Thyroid gland (tissue), 4 donors: ENCODE results near the gene TM4SF5. TPM values are rescaled to one million over a fixed set of nuclear protein-coding genes. Genes with fewer than 3 reads are reported as not detected.

Experiments used
- DNase-seq, 2 donors: peaks; one replicate each; pipeline ENCODE4 v3.0.0-alpha.2; 2019
- H3K27ac ChIP-seq, 3 donors: fragments of 200-600 bp; sonication (generic); 1 replicate in 2 of 3; 2 replicates in 1 of 3; pipeline ENCODE4 v1.5.1; 2016 to 2019; ENCODE audit warnings: mild to moderate bottlenecking in 1 of 3, moderate library complexity in 1 of 3
- H3K27me3 ChIP-seq: fragments of 200-600 bp; sonication (generic); one replicate; pipeline ENCODE4 v1.5.1; 2019
- H3K36me3 ChIP-seq, 2 donors: fragments of 200-600 bp; sonication (generic); one replicate each; pipeline ENCODE4 v1.5.1; 2016 to 2019
- H3K4me1 ChIP-seq, 2 donors: fragments of 200-600 bp; sonication (generic); one replicate each; pipeline ENCODE4 v1.5.1; 2017 to 2019
- H3K4me3 ChIP-seq, 3 donors: fragments of 200-600 bp; sonication (generic); replicated peaks in 1 of 3; 1 replicate in 2 of 3; 2 replicates in 1 of 3; pipeline ENCODE4 v1.5.1; 2016; ENCODE audit warnings: mild to moderate bottlenecking in 1 of 3
- H3K9me3 ChIP-seq: fragments of 200-600 bp; sonication (generic); one replicate; pipeline ENCODE4 v1.5.1; 2017
- CTCF ChIP-seq, 6 experiments: fragments of 200-600 bp in 3 of 6; fragments of 450-650 bp in 3 of 6; sonication (generic) in 3 of 6; IDR thresholded peaks; one replicate each; pipeline ENCODE4 v1.5.1; 2016 to 2019; ENCODE audit warnings: antibody characterized with exemption in 6 of 6, mild to moderate bottlenecking in 2 of 6, inconsistent platforms in 1 of 6, moderate library complexity in 1 of 6
- POLR2A ChIP-seq, 2 donors: fragments of 450-650 bp; IDR thresholded peaks; one replicate each; pipeline ENCODE4 v1.6.1; 2017; ENCODE audit warnings: antibody characterized with exemption in 2 of 2, mild to moderate bottlenecking in 2 of 2, moderate library complexity in 1 of 2
- WGBS, 2 donors: methylation state at CpG; one replicate each; pipeline ENCODE4 v1.1.5; 2017; 5-methylcytosine and 5-hydroxymethylcytosine counted together
- intact Hi-C: fragments of 100-400 bp; cut with DNase I; formaldehyde crosslinking; loops from one replicate; pipeline ENCODE4 v1.15.1; 2023
- total RNA-seq, 4 donors: library from RNA; depleted of rRNA; stranded (reverse); fragments of >200 nt; gene quantifications; one replicate each; pipeline ENCODE4 v1.2.3, GENCODE V29; 2016

The TM4SF5 gene
- total RNA-seq, 4 donors from 2014 or later: not detected

DNA sequence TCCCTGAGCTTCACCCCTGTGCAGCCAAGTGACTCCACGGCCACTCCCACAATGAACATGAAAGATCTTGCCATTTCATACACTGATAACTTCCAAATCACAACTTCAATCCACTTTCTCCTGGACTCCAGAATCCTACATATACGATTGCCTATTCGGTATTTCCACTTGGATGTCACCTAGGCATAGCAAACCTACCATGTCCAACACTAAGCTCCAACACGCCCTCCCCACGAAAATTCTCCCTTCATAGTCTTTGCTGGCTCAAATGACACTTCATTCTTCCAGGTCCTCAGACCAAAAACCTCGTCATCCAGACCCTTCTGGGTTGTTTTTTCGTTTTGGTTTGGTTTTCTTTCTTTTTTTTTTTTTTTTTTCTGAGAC is 19.0 kb downstream of the TM4SF5 start:
- peak overlapping the region in 2 of 3 donors; percentile 40 to 63 for H3K4me3 ChIP-seq
- no peaks in the 10 kb centered on the region for H3K9me3 ChIP-seq
- peaks cover 2% of the 10 kb centered on the region for H3K27me3 ChIP-seq
- H3K36me3 ChIP-seq: no peaks in the 10 kb centered on the region
- 47 to 48% methylated on average over 7 of the region's 7 CpGs for WGBS, 2 donors
- H3K4me1 ChIP-seq: peaks cover 10 to 24% of the 10 kb centered on the region in 2 donors
- DNase-seq: no peak
- TF ChIP-seq POLR2A (IDR thresholded peaks at IDR 0.05): no peak
- no peak for TF ChIP-seq CTCF (IDR thresholded peaks at IDR 0.05)
- peak overlapping the region; percentile 83 to 95 (median 85) for H3K27ac ChIP-seq
- intact Hi-C loops: no loop called here

- Histone ChIP-seq H3K27me3 (no peaks in the 10 kb centered on the region), H3K36me3 (peaks cover 14% of the 10 kb centered on the region in 2 donors), H3K27ac (no peak overlapping the region), H3K4me3 (no peak overlapping the region), H3K4me1 (peaks cover 7 to 8% of the 10 kb centered on the region in 2 donors), H3K9me3 (no peaks in the 10 kb centered on the region)
- no peak for TF ChIP-seq CTCF (IDR thresholded peaks at IDR 0.05)
- TF ChIP-seq POLR2A (IDR thresholded peaks at IDR 0.05): no peak
- intact Hi-C loops: no loop called here
- 95 to 100% methylated on average over 1 of the region's 1 CpG for WGBS, 2 donors
- no peak for DNase-seq
Measured at GRCh38 chr17:4795168-4795567, 23.5 kb downstream of the TM4SF5 start.

GRCh38 chr17:4796552-4796920 is 24.9 kb downstream of the TM4SF5 start:
- H3K36me3 ChIP-seq: peaks cover 14% of the 10 kb centered on the region in 2 donors
- H3K9me3 ChIP-seq: no peaks in the 10 kb centered on the region
- H3K27ac ChIP-seq: peak overlapping the region in 2 of 3 donors; percentile 37 to 77
- intact Hi-C loops: no loop called here
- DNase-seq: peak; percentile 11 to 27
- TF ChIP-seq POLR2A (IDR thresholded peaks at IDR 0.05) (no peak), CTCF (IDR thresholded peaks at IDR 0.05) (no peak)
- 0 to 2% methylated on average over 7 of the region's 7 CpGs for WGBS, 2 donors
- no peaks in the 10 kb centered on the region for H3K27me3 ChIP-seq
- H3K4me1 ChIP-seq: peaks cover 7 to 8% of the 10 kb centered on the region in 2 donors
- peak overlapping the region; percentile 37 to 88 (median 81) for H3K4me3 ChIP-seq

- H3K4me3 ChIP-seq: no peak overlapping the region
- no peaks in the 10 kb centered on the region for H3K27me3 ChIP-seq
- no peak for DNase-seq
- no peak for TF ChIP-seq POLR2A (IDR thresholded peaks at IDR 0.05)
- TF ChIP-seq CTCF (IDR thresholded peaks at IDR 0.05): no peak
- intact Hi-C loops: no loop called here
- peaks cover 14% of the 10 kb centered on the region in 2 donors for H3K36me3 ChIP-seq
- no peak overlapping the region for H3K27ac ChIP-seq
- H3K9me3 ChIP-seq: no peaks in the 10 kb centered on the region
- WGBS, 2 donors: 68 to 86% methylated on average over 10 of the region's 10 CpGs
- H3K4me1 ChIP-seq: peaks cover 7 to 8% of the 10 kb centered on the region in 2 donors
Measured at GRCh38 chr17:4800462-4801196, 28.9 kb downstream of the TM4SF5 start.

GRCh38 chr17:4802228-4802627 is 30.5 kb downstream of the TM4SF5 start, which contains the start of gene C17orf114:
Gene C17orf114 (minus strand): TSS chr17:4802328.
- H3K27ac ChIP-seq: no peak within 1 kb of the TSS
- no peaks in the 10 kb centered on the region for H3K9me3 ChIP-seq
- H3K4me1 ChIP-seq: peaks cover 6 to 7% of the 10 kb centered on the region in 2 donors
- no peak for DNase-seq
- peaks cover 14% of the 10 kb centered on the region in 2 donors for H3K36me3 ChIP-seq
- TF ChIP-seq POLR2A (IDR thresholded peaks at IDR 0.05) (no peak), CTCF (IDR thresholded peaks at IDR 0.05) (no peak)
- 82% methylated on average over 9 of the region's 9 CpGs for WGBS, 2 donors
- no peak within 1 kb of the TSS for H3K4me3 ChIP-seq
- H3K27me3 ChIP-seq: no peaks in the 10 kb centered on the region
- intact Hi-C loops: no loop called here
